Gastroesophageal sphincter (tissue), 3 donors: ENCODE results near the gene TRERF1.

Source experiments
- CTCF ChIP-seq, 4 experiments: fragments of 200-600 bp in 2 of 4; fragments of 450-650 bp in 2 of 4; sonication (generic) in 1 of 4; IDR thresholded peaks; one replicate each; pipeline ENCODE4 v1.5.1; 2017 to 2019; ENCODE audit warnings: antibody characterized with exemption in 4 of 4, mild to moderate bottlenecking in 2 of 4, moderate library complexity in 2 of 4
- EP300 ChIP-seq: sonication (generic); formaldehyde crosslinking; IDR thresholded peaks from one replicate; pipeline ENCODE4 v1.6.1; 2017; ENCODE audit warnings: antibody characterized with exemption, mild to moderate bottlenecking
- POLR2A ChIP-seq, 2 donors: fragments of 450-650 bp; IDR thresholded peaks; one replicate each; pipeline ENCODE4 v1.6.1; 2017; ENCODE audit warnings: antibody characterized with exemption in 2 of 2, mild to moderate bottlenecking in 2 of 2, moderate library complexity in 1 of 2

- TF ChIP-seq CTCF (IDR thresholded peaks at IDR 0.05) (no peak), EP300 (no peak), POLR2A (IDR thresholded peaks at IDR 0.05) (no peak)
Measured at GRCh38 chr6:42389736-42390135, 62.0 kb downstream of the TRERF1 start.
